SK-N-SH (cell line): ENCODE data around the gene AUP1. TPM values are rescaled to one million over a fixed set of nuclear protein-coding genes. Genes with fewer than 3 reads are reported as not detected.
A peak's percentile ranks its signal among the peaks of the same experiment; 100 is the strongest.

Experiments used
- CTCF ChIA-PET: fragments of 300-600, 350-600 bp; formaldehyde crosslinking; extraction: SDS; loops from one replicate; lab custom pipeline; 2021; lab: Yijun Ruan, JAX
- POLR2A ChIA-PET: fragments of 350-600 bp; sonication (Branson Sonifier 250); formaldehyde crosslinking; extraction: SDS; loops from one replicate; lab custom pipeline; 2020; ENCODE audit warnings: antibody characterized with exemption, inconsistent platforms; lab: Yijun Ruan, JAX
- DNase-seq: peaks from one replicate; pipeline ENCODE4 v3.0.0; 2012
- H2AFZ ChIP-seq: fragments of 200-600 bp; sonication (generic); 2 replicates; pipeline ENCODE4 v1.8.1; 2016; ENCODE audit warnings: antibody characterized with exemption, mild to moderate bottlenecking, low read depth
- H3F3A ChIP-seq: fragments of 200-600 bp; sonication (generic); replicated peaks from 2 replicates; pipeline ENCODE3; 2016; ENCODE audit warnings: antibody characterized with exemption, mild to moderate bottlenecking; ENCODE audit not compliant: insufficient read depth
- H3K27ac ChIP-seq, 2 experiments: fragments of 200-500 bp in 1 of 2; fragments of 200-600 bp in 1 of 2; sonication (Bioruptor generic) in 1 of 2; sonication (generic), shearing (Covaris generic) in 1 of 2; 2 replicates each; pipeline versions ENCODE4 v1.5.1 to v1.6.1; 2014 to 2016; ENCODE audit warnings: low read depth in 2 of 2, inconsistent platforms in 1 of 2, low read length in 1 of 2, mild to moderate bottlenecking in 1 of 2, mixed read lengths in 1 of 2
- H3K27me3 ChIP-seq: fragments of 200-600 bp; sonication (generic), shearing (Covaris generic); 2 replicates; pipeline ENCODE4 v1.6.1; 2016; ENCODE audit warnings: mixed run types; ENCODE audit not compliant: insufficient read depth
- H3K36me3 ChIP-seq, 2 experiments: fragments of 200-500 bp in 1 of 2; fragments of 200-600 bp in 1 of 2; sonication (Bioruptor generic) in 1 of 2; sonication (generic) in 1 of 2; replicated peaks in 1 of 2; 2 replicates each; pipeline versions ENCODE3 to v1.5.1; 2014 to 2016; ENCODE audit warnings: low read length in 1 of 2, mild to moderate bottlenecking in 1 of 2; ENCODE audit not compliant: insufficient read depth in 2 of 2, control insufficient read depth in 1 of 2
- H3K4me1 ChIP-seq, 2 experiments: fragments of 200-500 bp in 1 of 2; fragments of 200-600 bp in 1 of 2; sonication (Bioruptor generic) in 1 of 2; sonication (generic), shearing (Covaris generic) in 1 of 2; 2 replicates each; pipeline versions ENCODE4 v1.5.1 to v1.6.1; 2014 to 2016; ENCODE audit warnings: low read depth in 1 of 2, low read length in 1 of 2, mixed run types in 1 of 2; ENCODE audit not compliant: insufficient read depth in 2 of 2, control insufficient read depth in 1 of 2
- H3K4me2 ChIP-seq: fragments of 200-600 bp; sonication (generic), shearing (Covaris generic); 2 replicates; pipeline ENCODE4 v1.6.1; 2017; ENCODE audit warnings: mixed run types
- H3K4me3 ChIP-seq, 2 experiments: fragments of 200-500 bp in 1 of 2; fragments of 200-600 bp in 1 of 2; sonication (Bioruptor generic) in 1 of 2; sonication (generic), shearing (Covaris generic) in 1 of 2; 2 replicates each; pipeline versions ENCODE4 v1.5.1 to v1.8.1; 2014 to 2016; ENCODE audit warnings: low read depth in 2 of 2, inconsistent platforms in 1 of 2, low read length in 1 of 2, mild to moderate bottlenecking in 1 of 2, mixed read lengths in 1 of 2, moderate library complexity in 1 of 2
- H3K79me2 ChIP-seq: fragments of 200-600 bp; sonication (generic); 2 replicates; pipeline ENCODE4 v1.8.1; 2017; ENCODE audit warnings: mild to moderate bottlenecking; ENCODE audit not compliant: insufficient read depth
- H3K9ac ChIP-seq: fragments of 200-600 bp; sonication (generic); 2 replicates; pipeline ENCODE4 v1.6.1; 2017; ENCODE audit warnings: mixed run types
- H3K9me2 ChIP-seq: fragments of 200-600 bp; sonication (generic); 2 replicates; pipeline ENCODE4 v1.6.1; 2017; ENCODE audit warnings: mixed run types
- H3K9me3 ChIP-seq: fragments of 200-600 bp; sonication (generic); 2 replicates; pipeline ENCODE4 v1.6.1; 2017; ENCODE audit warnings: mixed run types, mild to moderate bottlenecking, moderate library complexity
- H4K20me1 ChIP-seq: fragments of 200-600 bp; sonication (generic); 2 replicates; pipeline ENCODE4 v1.6.1; 2017; ENCODE audit warnings: mild to moderate bottlenecking, mixed run types; ENCODE audit not compliant: insufficient read depth
- CHD2 ChIP-seq: fragments of 150-350 bp; IDR thresholded peaks from 2 replicates; pipeline ENCODE4 v1.6.1; 2018; ENCODE audit warnings: low read length; ENCODE audit not compliant: partially characterized antibody
- CTCF ChIP-seq: fragments of 200-600 bp; sonication (generic); IDR thresholded peaks from 2 replicates; pipeline ENCODE4 v1.6.1; 2017; ENCODE audit warnings: antibody characterized with exemption, mild to moderate bottlenecking, moderate library complexity
- ELF1 ChIP-seq: IDR thresholded peaks from 2 replicates; pipeline ENCODE4 v1.4.0; 2012
- EP300 ChIP-seq, 2 experiments: IDR thresholded peaks; 2 replicates each; pipeline versions ENCODE4 v1.4.0 to v1.6.1; 2012; ENCODE audit warnings: borderline replicate concordance in 1 of 2, low read depth in 1 of 2, low read length in 1 of 2
- EZH2phosphoT487 ChIP-seq: fragments of 200-600 bp; sonication (generic); IDR thresholded peaks from 2 replicates; pipeline ENCODE4 v1.6.1; 2017; ENCODE audit warnings: low read depth, mixed run types, mild to moderate bottlenecking, antibody characterized with exemption, moderate library complexity, borderline replicate concordance
- FOSL2 ChIP-seq: IDR thresholded peaks from 2 replicates; pipeline ENCODE4 v1.4.0; 2012; ENCODE audit warnings: low read depth, mild to moderate bottlenecking, moderate library complexity, borderline replicate concordance
- FOXM1 ChIP-seq: IDR thresholded peaks from 2 replicates; pipeline ENCODE4 v1.4.0; 2012; ENCODE audit warnings: low read depth, mild to moderate bottlenecking
- GATA2 ChIP-seq: sonication (generic); formaldehyde crosslinking; IDR thresholded peaks from 2 replicates; pipeline ENCODE4 v1.5.0; 2020; ENCODE audit warnings: mild to moderate bottlenecking, missing genetic modification reagents
- MAX ChIP-seq: IDR thresholded peaks from 2 replicates; pipeline ENCODE4 v1.4.0; 2012; ENCODE audit warnings: low read depth
- MEF2A ChIP-seq: IDR thresholded peaks from 2 replicates; pipeline ENCODE4 v1.4.0; 2012; ENCODE audit warnings: low read depth, borderline replicate concordance
- NFIC ChIP-seq: IDR thresholded peaks from 2 replicates; pipeline ENCODE4 v1.4.0; 2012; ENCODE audit warnings: borderline replicate concordance
- NRF1 ChIP-seq: IDR thresholded peaks from 2 replicates; pipeline ENCODE4 v1.6.1; 2012; ENCODE audit warnings: low read depth, mild to moderate bottlenecking, low read length
- RAD21 ChIP-seq: IDR thresholded peaks from 2 replicates; pipeline ENCODE4 v1.6.1; 2012; ENCODE audit warnings: mild to moderate bottlenecking, low read length
- RCOR1 ChIP-seq: fragments of 150-350 bp; IDR thresholded peaks from 2 replicates; pipeline ENCODE4 v1.6.1; 2017; ENCODE audit warnings: antibody characterized with exemption, low read length
- REST ChIP-seq: IDR thresholded peaks from 2 replicates; pipeline ENCODE4 v1.6.1; 2012; ENCODE audit warnings: mild to moderate bottlenecking, low read depth, low read length, moderate library complexity
- RFX5 ChIP-seq: IDR thresholded peaks from 2 replicates; pipeline ENCODE4 v1.6.1; 2012; ENCODE audit warnings: mild to moderate bottlenecking, improper control_type of control experiment, low read length
- SIN3A ChIP-seq: IDR thresholded peaks from 2 replicates; pipeline ENCODE4 v1.6.1; 2012; ENCODE audit warnings: low read depth, mild to moderate bottlenecking, low read length, moderate library complexity, borderline replicate concordance
- TAF1 ChIP-seq: IDR thresholded peaks from 2 replicates; pipeline ENCODE4 v1.6.1; 2012; ENCODE audit warnings: low read depth, mild to moderate bottlenecking, low read length, moderate library complexity, borderline replicate concordance
- TCF12 ChIP-seq: IDR thresholded peaks from 2 replicates; pipeline ENCODE4 v1.4.0; 2012
- USF2 ChIP-seq: fragments of 150-350 bp; IDR thresholded peaks from 2 replicates; pipeline ENCODE4 v1.6.1; 2017; ENCODE audit warnings: antibody characterized with exemption, low read length, low read depth, borderline replicate concordance
- WGBS: methylation state at CpG from one replicate; pipeline ENCODE4 v1.1.6; 2017; ENCODE audit warnings: low lambda C conversion rate; 5-methylcytosine and 5-hydroxymethylcytosine counted together
- polyA plus RNA-seq, 3 experiments: library from polyadenylated mRNA; depleted of rRNA; stranded (reverse); fragments of >200 nt; gene quantifications; 2 replicates each; pipeline ENCODE4 v1.2.3, GENCODE V29; 2012

AUP1 gene
- polyA plus RNA-seq, 1 of the 3 experiments (the other 2 are of a cell fraction): 118 TPM

- TF ChIP-seq USF2 (no peak), CHD2 (no peak), SIN3A (no peak), EP300 (IDR thresholded peaks at IDR 0.05; ENCODE audit: borderline replicate concordance in 1 of 2, low read depth in 1 of 2, low read length in 1 of 2) (no peak), TAF1 (no peak), TCF12 (no peak), MAX (no peak), NFIC (no peak), MEF2A (no peak)
Measured at GRCh38 chr2:74566076-74566753, 36.7 kb upstream of the AUP1 start (continued).

GRCh38 chr2:74564222-74564621, 34.7 kb upstream of the AUP1 start:
- Histone ChIP-seq H3K9me2 (no peaks in the 10 kb centered on the region), H3K27me3 (no peaks in the 10 kb centered on the region), H2AFZ (no peak overlapping the region), H4K20me1 (no peaks in the 10 kb centered on the region), H3K27ac (peak overlapping the region in 1 of 2 experiments; percentile 93; a peak in 2 of 4 replicates), H3K4me2 (no peak overlapping the region; the same call in 1 of the 2 replicates), H3K79me2 (no peaks in the 10 kb centered on the region), H3F3A (peaks cover 39% of the 10 kb centered on the region), H3K36me3 (no peaks in the 10 kb centered on the region), H3K4me1 (peaks cover 7 to 27% of the 10 kb centered on the region in 2 experiments; a peak in 3 of 4 replicates), H3K9me3 (no peaks in the 10 kb centered on the region), H3K4me3 (no peak overlapping the region), H3K9ac (no peak overlapping the region)
- no peak for TF ChIP-seq CTCF
- TF ChIP-seq FOSL2: no peak; the same call in 1 of the 2 replicates
- TF ChIP-seq ELF1: no peak
- no peak; the same call in 1 of the 2 replicates for TF ChIP-seq TCF12
- TF ChIP-seq RFX5: no peak
- no peak for TF ChIP-seq RAD21
- no peak for TF ChIP-seq NRF1
- no peak for TF ChIP-seq USF2
- TF ChIP-seq FOXM1: no peak
- no peak for TF ChIP-seq REST
- TF ChIP-seq EZH2phosphoT487: no peak
- no peak for TF ChIP-seq RCOR1
- no peak; the same call in 1 of the 2 replicates for TF ChIP-seq NFIC
- no peak for TF ChIP-seq MAX
- TF ChIP-seq GATA2 (CRISPR knock-in tag): no peak
- CTCF ChIA-PET: interaction anchor here (0.9 to 1.2 kb wide), 2 partner anchors 9 to 73 kb away, joined by 3 to 5 read pairs; no protein-coding TSS in a partner anchor
- POLR2A ChIA-PET: no interaction called here
- 56% methylated on average over 5 of the region's 5 CpGs for WGBS
- DNase-seq: no peak
